ENCODE data around the gene EXOC3L1.

The EXOC3L1 gene

DNA sequence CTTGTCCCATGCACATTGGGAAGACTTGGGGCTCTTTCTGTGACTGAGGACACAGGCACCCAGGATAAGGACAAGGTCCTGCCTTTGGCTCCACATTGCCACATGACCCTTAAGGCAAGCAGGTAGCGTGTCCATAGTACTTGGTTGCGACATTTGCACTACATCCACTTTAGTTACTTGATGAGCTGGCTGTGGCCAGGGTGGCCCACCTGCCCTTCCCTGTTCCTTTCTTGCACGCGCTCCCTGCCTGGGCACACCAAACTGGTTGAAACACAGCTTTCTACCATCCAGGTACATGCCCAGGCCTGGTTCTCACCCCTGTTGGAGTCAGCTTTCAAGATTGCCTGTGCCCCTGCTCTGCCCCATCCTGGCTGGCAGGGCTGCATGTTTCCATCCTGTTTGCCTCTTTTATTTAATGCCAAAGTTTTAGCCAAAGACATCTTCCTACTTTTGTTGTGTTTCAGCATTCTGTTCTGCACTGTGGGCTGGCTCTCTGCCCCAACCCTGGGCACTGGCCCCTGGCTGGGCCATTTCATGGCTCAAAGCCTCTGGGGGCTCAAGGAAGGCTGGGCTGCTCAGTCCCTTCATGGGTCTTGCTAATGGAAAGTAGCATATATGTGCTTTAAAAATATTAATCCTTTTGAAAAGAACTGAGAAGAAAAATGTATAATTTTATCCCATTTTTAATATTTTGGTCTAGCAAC lies 42.3 kb downstream of the EXOC3L1 start:
- no peak for DNase-seq

DNA sequence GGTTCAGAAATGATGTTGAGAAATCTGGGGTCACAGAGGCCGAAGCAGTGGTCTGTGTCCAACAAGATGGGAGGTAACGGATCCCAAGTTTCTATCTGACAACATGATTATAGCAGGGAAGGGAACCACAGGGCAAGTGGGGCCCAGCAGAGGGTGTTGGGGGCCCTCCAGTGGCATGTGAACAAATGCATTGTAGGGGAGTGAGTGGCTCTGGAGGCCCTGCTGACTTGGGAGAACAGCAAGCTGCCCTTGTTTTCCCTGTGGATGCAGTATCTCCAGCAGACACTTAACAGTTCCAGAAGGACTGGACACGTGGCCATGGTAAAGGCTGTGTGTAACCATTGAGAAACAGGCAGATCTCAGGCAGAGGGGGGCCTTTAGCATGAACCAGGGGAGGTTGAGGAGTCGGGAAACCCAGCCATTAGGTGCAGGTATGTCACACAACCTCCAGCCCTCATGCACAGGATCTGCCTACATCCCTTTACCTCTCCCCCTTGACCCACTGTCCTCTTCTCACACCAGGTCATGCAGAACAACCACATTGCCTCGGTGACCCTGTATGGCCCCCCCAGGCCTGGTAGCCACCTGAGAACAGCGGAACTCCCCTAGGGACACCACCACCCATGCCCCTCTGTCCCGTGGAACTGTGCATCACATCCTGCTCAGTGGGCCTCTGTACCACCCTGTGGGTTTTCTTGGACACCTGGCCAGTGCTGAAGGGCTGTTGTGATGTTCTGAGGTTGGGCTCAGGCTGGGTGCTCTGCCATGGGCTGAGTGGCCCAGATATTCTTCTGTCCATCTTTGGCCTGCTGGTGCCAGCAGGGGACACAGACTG lies 43.2 kb downstream of the EXOC3L1 start:
- no peak for DNase-seq

DNA sequence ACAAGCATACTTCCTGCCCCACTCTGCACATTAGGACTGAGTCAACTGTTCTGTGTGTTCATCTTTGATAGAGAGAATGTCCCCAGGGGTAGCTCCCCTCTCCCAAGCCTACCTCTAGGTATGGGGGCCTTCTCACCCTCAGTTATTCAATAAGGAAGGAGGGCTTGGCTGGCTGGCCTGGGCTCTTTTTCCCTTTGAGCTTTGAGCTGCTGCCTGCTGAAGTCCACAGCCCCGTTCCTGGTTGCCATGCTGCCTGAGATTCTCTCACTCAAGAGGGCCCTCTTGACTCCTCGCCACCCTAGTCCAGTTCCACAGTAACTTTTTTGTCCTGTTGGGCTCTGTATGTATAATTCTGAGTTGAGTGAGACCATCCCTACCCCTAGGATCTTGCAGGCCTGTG lies 44.2 kb downstream of the EXOC3L1 start:
- no peak for DNase-seq

DNA sequence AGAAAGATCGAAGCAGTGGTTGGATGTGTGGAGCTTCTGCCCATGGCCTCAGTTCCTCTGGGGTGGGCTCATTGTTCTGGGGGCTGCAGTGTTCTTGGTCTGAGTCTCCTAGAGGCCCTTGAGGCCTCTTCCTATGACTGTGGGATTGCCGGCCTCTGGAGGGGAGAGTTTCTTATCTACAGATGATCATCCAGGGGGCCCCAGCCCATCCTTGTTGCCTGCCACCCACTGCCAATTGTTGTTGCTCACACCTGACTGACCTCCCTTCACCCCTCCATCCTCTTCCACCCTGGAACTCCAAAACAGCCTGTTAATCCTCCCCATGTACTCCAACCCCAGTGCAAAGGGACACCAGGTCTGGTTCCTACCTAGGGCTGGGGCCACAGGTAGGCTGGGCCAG lies 45.0 kb downstream of the EXOC3L1 start:
- no peak for DNase-seq

DNA sequence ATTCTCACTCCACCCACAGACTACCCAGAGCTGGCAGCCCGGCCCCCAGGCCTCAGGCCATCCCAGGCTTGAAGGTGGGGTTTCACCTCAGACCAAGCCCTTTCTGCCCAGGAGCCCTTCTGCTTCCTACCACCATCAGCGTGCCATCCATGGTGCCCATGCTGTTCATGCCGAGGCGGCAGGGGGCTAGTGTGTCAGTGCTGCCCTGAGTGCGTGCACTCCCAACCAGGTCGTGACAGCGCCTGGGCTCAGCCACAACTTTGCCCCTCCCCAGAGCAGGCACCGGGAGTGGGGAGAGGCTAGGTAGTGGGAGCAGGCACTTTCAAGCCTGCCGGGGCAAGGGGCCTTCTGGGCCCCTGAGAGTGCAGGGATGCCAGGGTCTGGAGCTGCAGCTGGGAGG lies 47.6 kb downstream of the EXOC3L1 start:
- no peak for DNase-seq

DNA sequence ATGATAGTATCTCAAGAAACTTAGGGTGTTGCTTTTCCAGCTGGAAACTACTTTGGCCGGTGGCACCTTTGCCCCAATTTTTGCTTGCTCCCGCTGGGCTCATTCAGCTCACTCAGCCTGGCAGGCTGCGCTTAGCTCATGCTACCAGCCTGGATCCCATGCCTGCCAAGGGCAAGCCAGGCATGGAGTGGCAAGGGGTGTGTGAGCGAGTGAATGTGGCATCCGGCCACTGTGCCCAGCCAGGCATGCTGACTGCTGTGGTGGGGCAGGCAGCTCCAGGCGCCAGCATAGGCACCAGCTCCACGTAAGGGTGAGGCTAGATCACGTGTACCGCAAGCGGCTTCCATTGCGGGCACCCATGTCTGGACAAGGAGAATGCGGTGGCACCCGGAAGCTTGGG lies 48.5 kb downstream of the EXOC3L1 start:
- DNase-seq = no peak

DNA sequence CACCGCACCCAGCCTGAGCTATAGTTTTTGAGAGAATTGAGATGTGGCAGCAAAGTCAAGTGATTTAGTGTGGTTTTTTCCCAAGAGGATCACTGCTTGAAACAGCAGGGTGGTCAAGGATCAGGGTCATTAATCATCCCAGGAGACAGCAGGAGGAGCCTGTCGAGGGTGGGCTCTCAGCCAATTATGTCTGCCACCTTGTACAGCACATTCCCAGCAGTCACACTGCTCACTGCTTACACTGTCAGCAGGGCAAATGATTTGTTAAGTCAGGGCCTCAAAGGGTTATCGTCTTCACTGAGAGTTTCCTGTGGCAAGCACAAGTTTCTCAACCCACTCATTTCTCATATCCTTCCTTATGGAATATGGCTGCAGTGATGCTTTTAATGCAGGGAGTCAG lies 52.3 kb downstream of the EXOC3L1 start:
- DNase-seq = no peak
